Measurements from ENCODE around the gene GALNT9. TPM values are rescaled to one million over a fixed set of nuclear protein-coding genes. Genes with fewer than 3 reads are reported as not detected.

GALNT9 gene
- total RNA-seq, 2 experiments from 2014 or later, result not detected

GRCh38 chr12:132176920-132177551 lies 152.4 kb downstream of the GALNT9 start:
- H3K4me3 ChIP-seq (ENCODE audit: low read length), result no peak overlapping the region
- H3K27me3 Mint-ChIP-seq, result peaks cover 12% of the 10 kb centered on the region
- no peak overlapping the region for H3K27ac ChIP-seq (ENCODE audit: low read depth in 1 of 2, low read length in 2 of 2)
- intact Hi-C loops (cut with DNase I, micrococcal nuclease), result no loop called here
- CTCF ChIA-PET, result no interaction called here
- peaks cover 55% of the 10 kb centered on the region for H3K4me1 ChIP-seq (ENCODE audit: insufficient read depth, low read length)
- H3K4me1 Mint-ChIP-seq (ENCODE audit: low read depth), result peaks cover 41% of the 10 kb centered on the region
- peaks cover 0 to 14% of the 10 kb centered on the region in 2 experiments for H3K9me3 ChIP-seq (ENCODE audit: control insufficient read depth in 1 of 2, insufficient read depth in 1 of 2, low read length in 2 of 2)
- TF ChIP-seq, protein P1, sequence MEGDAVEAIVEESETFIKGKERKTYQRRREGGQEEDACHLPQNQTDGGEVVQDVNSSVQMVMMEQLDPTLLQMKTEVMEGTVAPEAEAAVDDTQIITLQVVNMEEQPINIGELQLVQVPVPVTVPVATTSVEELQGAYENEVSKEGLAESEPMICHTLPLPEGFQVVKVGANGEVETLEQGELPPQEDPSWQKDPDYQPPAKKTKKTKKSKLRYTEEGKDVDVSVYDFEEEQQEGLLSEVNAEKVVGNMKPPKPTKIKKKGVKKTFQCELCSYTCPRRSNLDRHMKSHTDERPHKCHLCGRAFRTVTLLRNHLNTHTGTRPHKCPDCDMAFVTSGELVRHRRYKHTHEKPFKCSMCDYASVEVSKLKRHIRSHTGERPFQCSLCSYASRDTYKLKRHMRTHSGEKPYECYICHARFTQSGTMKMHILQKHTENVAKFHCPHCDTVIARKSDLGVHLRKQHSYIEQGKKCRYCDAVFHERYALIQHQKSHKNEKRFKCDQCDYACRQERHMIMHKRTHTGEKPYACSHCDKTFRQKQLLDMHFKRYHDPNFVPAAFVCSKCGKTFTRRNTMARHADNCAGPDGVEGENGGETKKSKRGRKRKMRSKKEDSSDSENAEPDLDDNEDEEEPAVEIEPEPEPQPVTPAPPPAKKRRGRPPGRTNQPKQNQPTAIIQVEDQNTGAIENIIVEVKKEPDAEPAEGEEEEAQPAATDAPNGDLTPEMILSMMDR (IDR thresholded peaks at IDR 0.05), result no peak
- ATAC-seq (ENCODE audit: poor library complexity), result no peak
- POLR2A ChIA-PET, result no interaction called here
- no peak overlapping the region for H3K27ac Mint-ChIP-seq
- DNase-seq, result no peak
- H3K4me3 Mint-ChIP-seq, result no peak overlapping the region
- no peaks in the 10 kb centered on the region for H3K36me3 ChIP-seq (ENCODE audit: insufficient read depth, low read length)
- no peaks in the 10 kb centered on the region for H3K36me3 Mint-ChIP-seq (ENCODE audit: low read depth)
- no peaks in the 10 kb centered on the region for H3K9me3 Mint-ChIP-seq
- H3K27me3 ChIP-seq (ENCODE audit: control insufficient read depth in 1 of 2, insufficient read depth in 2 of 2, low read length in 2 of 2), result peaks cover 0 to 3% of the 10 kb centered on the region in 2 experiments

DNA sequence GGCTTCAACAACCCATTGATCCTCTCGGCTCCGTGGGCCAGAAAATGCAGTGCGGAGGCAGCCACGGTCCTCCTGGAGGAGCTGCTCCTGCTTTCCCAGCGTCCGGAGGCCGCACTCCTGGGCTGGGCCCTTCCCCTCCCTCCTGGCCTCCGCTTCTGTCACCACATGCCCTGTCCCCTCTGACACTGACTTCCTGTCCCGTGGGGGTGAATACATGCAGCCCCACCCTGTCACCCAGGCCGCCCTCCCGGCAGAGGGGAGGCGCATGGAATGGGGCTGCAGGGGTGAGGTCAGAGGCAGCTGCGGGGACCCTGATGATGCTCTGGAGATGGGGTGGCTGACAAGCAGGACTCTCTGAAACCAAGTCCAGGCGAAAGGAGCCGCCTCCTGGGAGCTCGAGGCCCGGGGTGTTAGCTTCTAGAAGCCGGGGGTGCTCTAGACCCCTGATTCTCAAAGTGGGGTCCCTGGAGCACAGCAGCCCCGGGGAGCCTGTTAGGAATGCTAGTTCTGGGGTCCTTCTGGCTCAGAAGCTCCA lies 152.9 kb downstream of the GALNT9 start:
- intact Hi-C loops (cut with DNase I, micrococcal nuclease), result no loop called here
- no peak overlapping the region for H3K4me3 Mint-ChIP-seq

DNA sequence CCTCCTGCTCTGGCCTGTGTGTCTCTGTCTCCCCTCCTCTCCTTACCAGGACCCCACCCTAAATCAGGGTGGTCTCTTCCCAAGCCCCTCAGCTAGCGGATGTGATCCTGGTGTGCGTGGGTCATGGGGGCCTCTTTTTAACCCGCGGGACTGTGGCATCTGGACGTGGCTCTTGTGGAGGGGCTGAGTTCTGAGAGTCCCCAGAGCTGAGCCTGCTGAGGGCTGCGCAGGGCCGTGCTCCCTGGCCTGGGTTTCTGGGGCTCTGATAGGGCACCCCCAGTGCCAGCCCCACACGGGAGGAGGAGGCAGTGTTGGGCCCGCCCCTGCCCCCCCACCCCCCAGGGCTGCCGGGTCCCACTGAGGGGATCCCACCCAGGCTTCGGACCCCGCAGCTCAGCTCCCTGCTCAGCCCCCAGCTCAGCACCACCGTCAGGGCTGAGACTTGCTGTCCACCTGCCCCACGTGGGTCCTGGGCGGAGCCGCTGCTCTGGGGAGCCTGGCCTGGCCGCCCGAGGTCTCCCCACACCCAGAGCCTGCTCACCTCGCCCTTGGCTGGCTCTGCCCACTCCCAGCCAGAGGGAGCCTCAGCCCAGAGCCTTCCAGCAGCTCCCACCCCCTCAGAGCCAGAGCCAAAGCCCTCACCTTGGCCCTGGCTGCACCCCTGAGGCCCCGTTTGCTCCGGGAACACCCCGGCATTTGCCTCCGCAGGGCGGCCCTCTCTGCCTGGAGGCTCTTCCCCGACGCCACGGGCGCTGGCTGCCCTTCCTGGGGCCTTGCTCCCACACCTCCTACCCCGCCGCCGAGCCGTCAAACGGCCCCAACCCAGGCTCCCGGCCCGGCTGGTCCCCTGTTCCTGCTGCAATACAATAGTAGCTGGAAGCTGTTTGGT lies 153.6 kb downstream of the GALNT9 start:
- CTCF ChIA-PET, result no interaction called here
- no peak overlapping the region for H3K4me3 ChIP-seq (ENCODE audit: low read length)
- ATAC-seq (ENCODE audit: poor library complexity), result no peak
- no peaks in the 10 kb centered on the region for H3K36me3 Mint-ChIP-seq (ENCODE audit: low read depth)
- no peak overlapping the region for H3K4me3 Mint-ChIP-seq
- POLR2A ChIA-PET, result interaction anchor here (1.4 kb wide), 1 partner anchor 10 kb away, joined by 10 read pairs; no protein-coding TSS in a partner anchor
- no peaks in the 10 kb centered on the region for H3K9me3 Mint-ChIP-seq
- H3K27ac Mint-ChIP-seq, result no peak overlapping the region
- peaks cover 0 to 12% of the 10 kb centered on the region in 2 experiments for H3K9me3 ChIP-seq (ENCODE audit: control insufficient read depth in 1 of 2, insufficient read depth in 1 of 2, low read length in 2 of 2)
- H3K27me3 ChIP-seq (ENCODE audit: control insufficient read depth in 1 of 2, insufficient read depth in 2 of 2, low read length in 2 of 2), result peaks cover 0 to 3% of the 10 kb centered on the region in 2 experiments
- H3K4me1 ChIP-seq (ENCODE audit: insufficient read depth, low read length), result peaks cover 55% of the 10 kb centered on the region
- TF ChIP-seq, protein P1 (IDR thresholded peaks at IDR 0.05), result no peak
- intact Hi-C loops (cut with DNase I, micrococcal nuclease), result no loop called here
- no peaks in the 10 kb centered on the region for H3K36me3 ChIP-seq (ENCODE audit: insufficient read depth, low read length)
- no peak for DNase-seq
- peaks cover 36% of the 10 kb centered on the region for H3K4me1 Mint-ChIP-seq (ENCODE audit: low read depth)
- H3K27me3 Mint-ChIP-seq, result peaks cover 12% of the 10 kb centered on the region
- no peak overlapping the region for H3K27ac ChIP-seq (ENCODE audit: low read depth in 1 of 2, low read length in 2 of 2)

More for the DNA sequence above, 152.9 kb downstream of the GALNT9 start:
- CTCF ChIA-PET, result no interaction called here
- Histone ChIP-seq H3K27me3 (ENCODE audit: control insufficient read depth in 1 of 2, insufficient read depth in 2 of 2, low read length in 2 of 2) (peaks cover 0 to 3% of the 10 kb centered on the region in 2 experiments), H3K27ac (ENCODE audit: low read depth in 1 of 2, low read length in 2 of 2) (no peak overlapping the region), H3K4me1 (ENCODE audit: insufficient read depth, low read length) (peaks cover 55% of the 10 kb centered on the region), H3K9me3 (ENCODE audit: control insufficient read depth in 1 of 2, insufficient read depth in 1 of 2, low read length in 2 of 2) (peaks cover 0 to 10% of the 10 kb centered on the region in 2 experiments), H3K36me3 (ENCODE audit: insufficient read depth, low read length) (no peaks in the 10 kb centered on the region), H3K4me3 (ENCODE audit: low read length) (no peak overlapping the region)
- TF ChIP-seq, protein P1 (IDR thresholded peaks at IDR 0.05), result no peak
- no peak overlapping the region for H3K27ac Mint-ChIP-seq
- peaks cover 12% of the 10 kb centered on the region for H3K27me3 Mint-ChIP-seq
- no peaks in the 10 kb centered on the region for H3K9me3 Mint-ChIP-seq
- no peak for DNase-seq
- H3K4me1 Mint-ChIP-seq (ENCODE audit: low read depth), result peaks cover 40% of the 10 kb centered on the region
- H3K36me3 Mint-ChIP-seq (ENCODE audit: low read depth), result no peaks in the 10 kb centered on the region
- POLR2A ChIA-PET, result no interaction called here
- no peak for ATAC-seq (ENCODE audit: poor library complexity)

Data from CD4-positive, alpha-beta T cell (primary cell).